HG02973 (cell line): ENCODE data around the gene LMF2.

Experiments used
- ATAC-seq: cut with Tn5 transposase; IDR thresholded peaks from one replicate; pipeline ENCODE4 v1.9.1; 2021; ENCODE audit warnings: moderate library complexity; ENCODE audit not compliant: unreplicated experiment

Gene LMF2

DNA sequence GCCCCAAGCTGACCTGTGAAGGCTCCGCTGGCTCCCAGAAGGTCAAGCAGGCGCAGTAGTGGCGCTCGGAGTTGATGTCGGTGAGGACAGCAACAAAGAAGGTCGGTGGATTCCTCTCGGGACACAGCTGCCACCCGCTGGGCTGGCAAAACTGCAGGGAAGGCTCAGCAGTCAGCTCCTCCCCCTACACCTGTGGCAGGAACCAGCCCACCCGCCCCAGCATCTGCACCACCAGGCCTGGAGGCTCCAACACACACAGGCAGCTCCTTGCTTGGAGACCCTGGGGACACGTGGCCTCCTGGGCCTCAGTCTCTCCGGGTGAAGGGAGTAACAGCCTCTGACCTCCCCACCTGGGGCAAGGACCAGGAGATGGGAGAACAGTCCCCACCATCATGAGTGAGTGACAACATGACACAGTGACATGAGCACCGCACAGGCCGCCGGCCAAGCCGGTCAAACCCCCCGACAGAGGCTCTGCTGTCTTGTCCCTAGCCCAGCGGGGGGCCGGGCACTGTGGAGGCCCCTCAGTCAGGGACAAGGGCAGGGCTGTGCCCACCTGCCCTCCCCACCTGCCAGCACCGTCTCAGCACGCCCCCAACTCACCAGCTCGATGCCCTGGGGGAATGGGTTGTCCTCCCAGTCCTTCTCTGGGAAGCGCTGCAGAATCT lies 39.6 kb downstream of the LMF2 start:
- no peak for ATAC-seq

DNA sequence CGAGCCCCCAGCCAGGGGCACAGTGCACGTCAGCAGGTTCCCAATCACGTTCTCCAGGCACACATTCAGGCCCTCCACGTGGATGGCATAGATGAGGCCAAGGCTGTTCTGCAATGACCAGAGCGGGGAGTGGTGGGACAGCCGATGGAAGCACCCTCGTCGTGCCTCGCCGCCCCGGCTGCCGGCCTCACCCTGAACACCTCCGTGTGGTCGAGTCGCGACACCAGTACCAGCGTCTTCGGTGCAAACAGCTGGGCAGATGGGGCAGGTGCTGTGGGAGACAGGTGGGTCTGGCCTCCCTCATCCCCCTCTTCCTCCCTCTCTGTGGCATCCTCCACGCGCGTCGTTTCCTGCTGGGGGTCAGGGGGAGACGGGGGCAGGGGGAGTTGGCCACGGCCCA lies 40.2 kb downstream of the LMF2 start:
- ATAC-seq = no peak

DNA sequence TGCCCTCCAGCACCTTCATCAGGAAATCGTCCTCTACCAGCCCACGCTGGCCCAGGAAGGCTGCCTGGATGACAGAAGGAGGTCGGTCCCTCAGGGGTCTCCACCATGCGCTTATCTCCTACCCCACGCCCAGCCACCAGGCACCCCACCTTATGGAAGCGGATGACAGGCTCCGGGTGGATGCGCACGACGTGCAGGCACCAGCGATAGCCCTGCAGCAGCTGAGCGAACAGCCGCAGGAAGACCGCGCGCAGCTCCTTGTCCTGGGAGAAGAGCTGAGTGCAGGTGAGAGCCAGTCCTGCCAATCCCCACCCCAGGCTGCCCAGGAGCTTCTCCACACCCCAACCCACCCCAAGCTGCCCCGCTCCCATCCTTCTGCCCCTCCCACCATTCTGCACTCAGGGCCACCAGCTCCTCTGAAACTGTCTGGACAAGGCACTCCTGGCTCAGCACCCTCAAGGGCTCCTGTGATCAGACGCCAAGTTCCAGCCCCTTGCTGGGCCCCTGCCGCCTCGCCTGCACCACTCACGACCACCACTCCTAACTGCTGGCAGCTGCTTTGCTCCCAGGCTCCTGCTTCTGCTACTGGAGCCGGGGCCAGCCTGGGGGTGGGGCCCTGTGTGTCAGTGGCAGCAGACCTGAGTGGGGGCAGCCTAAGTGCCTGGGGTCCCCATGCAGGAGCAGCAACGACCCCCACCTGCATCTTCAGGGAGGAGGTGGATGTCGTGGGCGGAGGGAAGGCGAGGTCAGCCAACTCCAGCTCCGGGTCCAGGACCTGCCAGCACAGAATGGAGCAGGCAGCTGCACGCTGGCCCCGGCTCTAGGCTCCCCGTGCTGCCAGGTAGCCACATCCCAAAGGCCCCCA lies 42.2 kb downstream of the LMF2 start:
- ATAC-seq = no peak

DNA sequence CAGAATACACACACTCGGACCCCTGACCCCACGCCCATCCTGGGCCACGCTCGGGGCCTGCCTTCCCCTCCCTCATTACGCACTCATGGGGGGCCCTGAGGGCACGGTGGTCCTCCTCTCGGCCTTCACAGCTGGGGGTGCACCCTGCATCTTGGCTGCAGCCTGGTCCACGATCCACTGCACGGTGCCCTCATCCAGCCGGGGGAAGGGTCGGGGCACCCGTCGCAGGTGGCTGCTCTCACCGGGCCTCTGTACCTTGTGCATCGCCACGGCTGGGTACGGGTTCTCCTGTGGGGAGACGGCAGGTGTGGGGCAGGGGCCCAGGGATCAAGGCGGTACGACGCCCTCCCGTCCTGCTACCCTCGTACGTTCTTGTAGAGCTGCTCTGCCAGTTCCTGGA lies 43.1 kb downstream of the LMF2 start:
- ATAC-seq = no peak

DNA sequence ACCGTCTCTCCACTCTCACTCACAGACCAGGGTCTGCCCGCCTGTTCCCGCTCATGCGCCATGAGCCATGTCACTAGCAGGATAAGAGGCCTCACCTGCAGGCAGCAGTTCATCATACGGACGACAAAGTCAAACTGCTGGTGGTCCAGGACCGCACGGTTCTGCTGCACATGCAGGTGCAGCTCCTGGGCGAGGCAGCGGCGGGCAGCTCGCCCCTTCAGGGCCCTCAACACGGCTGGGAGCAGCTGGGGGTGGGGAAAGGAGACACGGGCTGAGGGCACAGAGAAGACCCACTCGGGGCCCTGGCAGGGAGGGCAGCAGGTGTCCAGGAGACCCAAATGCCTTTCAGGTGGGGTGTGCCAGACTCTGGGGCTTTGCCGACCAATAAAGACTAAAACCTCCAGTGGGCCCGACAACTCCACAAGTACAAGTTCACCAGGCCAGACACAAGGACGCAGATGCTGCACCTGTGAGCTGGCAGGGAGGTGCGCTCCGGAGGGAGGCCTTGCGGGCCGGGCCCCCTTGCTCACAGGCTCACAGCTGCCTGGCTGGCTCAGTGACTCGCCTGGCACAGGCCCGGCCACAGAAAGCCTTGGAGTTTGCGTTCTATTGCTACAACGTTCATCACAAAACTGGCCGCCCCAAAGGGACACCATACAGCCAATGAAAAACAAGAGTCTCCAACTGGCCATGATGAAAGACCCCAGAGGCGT lies 44.2 kb downstream of the LMF2 start:
- ATAC-seq = no peak

DNA sequence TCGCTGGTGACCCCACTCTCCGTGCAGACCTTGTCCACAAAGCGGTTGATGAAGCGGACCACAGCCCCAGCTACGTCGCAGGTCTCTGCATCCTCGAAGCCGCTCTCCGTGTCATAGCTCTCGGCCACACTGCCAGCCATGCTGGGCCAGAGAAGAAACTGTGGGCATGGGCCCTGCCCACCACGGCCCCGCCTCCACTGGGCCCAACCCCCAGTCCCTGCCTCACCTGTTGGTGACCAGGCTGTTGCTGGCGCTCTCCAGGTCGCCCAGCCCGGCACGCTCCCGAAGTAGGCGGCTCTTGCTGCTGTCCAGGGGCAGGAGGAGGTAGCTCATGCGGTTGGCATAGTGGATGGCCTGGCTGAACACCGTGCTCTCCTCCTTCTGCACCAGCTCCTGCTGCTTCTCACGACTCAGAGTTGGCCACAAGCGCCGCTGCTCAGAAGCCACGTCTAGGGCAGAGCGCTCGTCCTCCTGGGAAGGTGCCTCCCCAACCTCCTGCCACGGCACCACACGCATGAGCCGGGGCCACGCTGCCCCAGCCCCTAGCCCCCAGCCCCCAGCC lies 45.4 kb downstream of the LMF2 start:
- no peak for ATAC-seq

DNA sequence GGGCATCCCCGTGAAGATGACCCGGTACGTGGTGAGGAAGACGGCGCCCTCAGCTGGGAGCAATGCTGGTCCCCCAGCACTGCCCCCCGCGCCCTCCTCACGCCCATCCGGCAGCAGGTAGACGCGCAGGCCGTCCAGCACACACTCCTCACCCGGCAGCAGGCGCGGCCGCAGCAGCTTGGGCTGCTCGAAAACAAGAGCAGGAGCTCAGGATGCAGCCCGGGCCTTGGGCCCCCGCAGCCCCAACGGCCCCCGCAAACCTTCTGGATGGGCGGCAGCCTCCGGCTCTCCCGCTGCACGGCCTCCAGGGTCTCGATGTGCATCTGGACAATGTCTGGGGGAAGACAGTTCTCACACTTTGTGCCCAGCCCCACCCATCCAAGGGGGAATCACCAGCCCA lies 46.0 kb downstream of the LMF2 start:
- ATAC-seq = no peak

DNA sequence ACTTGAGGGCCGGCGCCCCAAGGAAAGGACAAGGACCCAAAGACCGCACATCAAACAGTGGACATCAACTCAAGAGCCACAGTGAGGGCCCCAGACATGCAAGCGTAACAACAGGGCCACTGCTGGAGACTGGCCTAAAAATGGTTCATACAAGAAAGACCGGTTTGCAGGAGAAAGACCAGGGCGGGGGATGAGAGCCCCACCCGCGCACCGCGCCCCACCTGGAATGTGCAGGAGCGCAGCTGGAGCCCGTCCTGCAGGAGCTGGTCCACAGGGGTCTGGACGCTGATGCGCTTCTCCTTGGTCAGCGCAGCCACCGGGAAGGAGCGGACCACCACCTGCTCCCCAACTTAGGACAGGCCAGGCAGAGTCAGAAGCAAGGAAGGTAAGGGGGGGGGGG lies 46.6 kb downstream of the LMF2 start:
- no peak for ATAC-seq

DNA sequence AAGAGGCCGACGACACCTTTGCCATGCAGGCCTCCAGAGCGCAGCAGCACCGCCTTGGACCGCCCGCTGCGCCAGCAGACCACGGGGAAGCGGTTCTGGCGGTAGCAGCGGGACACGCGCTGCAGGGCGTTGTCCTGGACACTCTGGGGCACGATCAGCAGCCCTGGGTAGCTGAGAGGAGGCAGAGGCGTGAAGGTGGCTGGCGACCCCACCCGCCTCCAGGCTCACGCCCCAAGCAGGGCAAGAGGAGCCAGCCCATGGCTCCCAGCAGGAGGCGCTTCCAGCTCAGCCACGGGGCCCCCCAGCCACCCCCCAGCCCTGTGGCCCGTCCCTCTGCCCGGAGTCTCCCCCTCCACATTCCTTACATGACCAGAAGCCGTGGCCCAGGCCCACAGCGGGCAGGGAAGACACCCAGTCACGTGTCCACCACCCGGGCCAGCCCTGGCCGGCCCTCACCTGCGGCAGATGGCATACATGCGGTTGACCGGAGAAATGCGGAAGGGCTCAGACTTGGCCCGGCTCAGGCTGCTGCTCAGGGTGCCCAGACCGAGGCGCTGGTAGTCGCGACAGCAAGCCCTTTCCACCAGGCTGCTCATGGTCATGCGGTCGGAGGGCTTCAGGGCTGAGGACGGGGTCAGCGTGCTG lies 47.9 kb downstream of the LMF2 start:
- no peak for ATAC-seq

DNA sequence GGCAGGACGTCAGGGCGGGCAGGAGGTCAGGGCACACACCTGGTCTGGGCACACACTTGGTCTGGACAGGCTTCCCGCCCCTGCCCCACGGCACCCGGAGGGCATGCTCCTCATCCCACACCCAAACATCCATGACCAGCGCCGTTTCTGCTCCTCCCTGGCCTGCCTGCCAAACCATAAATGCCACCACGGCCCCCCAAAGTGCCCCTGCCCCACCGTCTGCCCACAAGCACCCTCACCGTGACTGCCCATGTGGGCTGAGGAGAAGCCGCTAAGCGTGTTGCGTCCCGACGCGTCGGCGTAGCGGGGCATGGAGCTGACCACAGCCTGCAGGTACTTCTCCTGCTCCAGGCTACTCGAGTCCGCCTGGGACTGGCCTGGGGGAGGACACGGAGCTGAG lies 48.5 kb downstream of the LMF2 start:
- no peak for ATAC-seq

DNA sequence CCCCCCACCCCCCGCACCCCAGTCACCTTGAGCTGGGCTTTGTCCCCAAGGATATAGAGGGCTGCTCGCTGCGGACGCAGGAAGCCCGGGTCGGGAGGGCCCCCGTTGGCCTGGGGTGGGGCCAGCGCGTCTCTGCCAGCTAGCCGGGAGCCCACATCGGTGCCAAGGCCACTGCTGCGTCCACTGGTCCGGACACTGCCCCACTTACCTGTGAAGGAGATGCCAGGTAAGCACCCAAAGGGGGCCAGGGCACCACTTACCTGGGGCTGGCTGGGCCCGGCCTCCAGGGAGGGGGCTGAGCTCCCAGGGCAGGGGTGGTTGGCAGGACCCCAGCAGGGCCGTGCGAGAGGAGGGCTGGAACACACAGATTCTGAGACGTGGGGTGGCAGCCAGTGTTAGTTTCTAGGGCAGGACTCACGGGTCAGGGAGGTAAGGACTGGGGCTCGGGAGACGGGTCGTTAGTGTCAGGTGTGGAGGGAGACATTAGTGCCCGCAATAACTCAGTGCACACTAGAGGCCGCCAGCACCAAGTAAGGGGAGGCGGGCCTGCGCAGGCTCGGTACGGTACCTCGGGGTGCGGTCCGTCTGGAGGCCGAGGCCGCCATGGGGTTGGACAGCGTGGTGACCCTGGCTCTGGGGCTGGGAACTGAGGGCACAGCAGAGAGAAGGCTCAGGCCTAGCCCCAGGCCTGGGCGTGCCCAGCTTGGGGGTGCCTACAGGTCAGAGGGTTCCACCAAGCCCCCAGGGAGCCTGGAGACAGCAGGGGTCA lies 50.9 kb downstream of the LMF2 start:
- no peak for ATAC-seq

DNA sequence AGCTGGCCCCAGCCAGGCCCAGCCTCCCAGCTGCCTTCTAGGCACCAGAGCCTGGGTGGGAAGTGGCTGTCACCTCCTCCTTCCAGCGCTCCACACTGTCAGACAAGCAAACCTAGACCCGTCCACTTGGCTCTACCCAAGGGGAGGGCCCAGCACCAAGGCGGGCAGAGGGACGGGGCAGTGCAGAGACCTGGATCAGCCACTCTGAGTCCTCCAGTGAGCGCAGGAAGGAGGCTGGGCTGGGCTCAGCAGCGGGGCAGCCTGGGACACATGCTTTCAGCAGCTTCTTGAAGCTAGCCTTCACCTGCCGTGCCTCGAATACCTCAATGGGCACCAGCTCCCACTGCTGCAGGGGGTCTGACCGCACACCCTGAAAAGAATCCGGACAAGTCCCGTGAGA lies 51.5 kb downstream of the LMF2 start:
- ATAC-seq = no peak

DNA sequence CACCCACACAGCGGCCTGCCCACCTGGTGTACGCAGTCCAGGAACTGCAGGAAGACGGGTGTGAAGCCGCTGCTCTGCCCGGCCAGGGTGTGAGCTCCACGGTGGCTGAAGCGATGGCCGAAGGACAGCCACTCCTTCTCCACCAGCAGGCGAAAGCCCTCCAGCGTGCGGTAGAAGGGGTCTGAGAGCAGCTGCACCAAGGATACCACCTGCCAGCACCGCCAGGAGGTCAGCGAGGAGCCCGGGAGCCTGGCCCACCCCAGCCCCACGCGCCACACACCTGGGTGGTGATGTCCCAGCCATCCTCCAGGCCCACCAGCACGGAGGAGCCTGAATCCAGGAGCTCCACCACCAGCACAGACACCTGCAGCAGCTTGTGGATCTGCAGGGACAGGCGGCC lies 52.3 kb downstream of the LMF2 start:
- ATAC-seq = no peak

DNA sequence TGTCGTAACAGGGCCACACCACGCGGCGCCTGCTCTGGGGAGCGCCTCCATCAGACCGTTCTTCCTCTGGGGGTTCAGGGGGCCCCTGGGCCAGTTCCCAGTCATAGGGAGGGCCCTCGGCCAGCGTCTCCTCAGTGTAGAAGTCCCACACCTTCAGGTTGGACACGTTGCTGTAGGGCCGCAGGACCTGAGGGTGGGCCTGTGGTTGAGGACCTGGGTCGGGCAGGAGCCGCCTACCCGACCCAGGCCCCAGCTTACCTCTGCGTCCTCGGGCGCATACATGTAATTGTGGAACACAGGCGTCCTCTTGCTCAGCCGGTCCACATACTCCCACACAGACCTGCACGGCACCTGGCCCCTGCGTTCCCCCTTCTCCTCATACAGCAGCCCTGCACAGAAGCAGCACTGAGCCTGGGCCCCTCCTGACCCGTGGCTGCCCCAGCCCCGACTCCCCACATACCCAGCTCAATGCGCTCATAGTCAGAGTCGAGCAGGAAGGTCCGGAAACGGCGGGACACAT lies 52.9 kb downstream of the LMF2 start:
- no peak for ATAC-seq
